Measurements from ENCODE around the gene OSM. TPM values are rescaled to one million over a fixed set of nuclear protein-coding genes. Genes with fewer than 3 reads are reported as not detected.

OSM gene
- total RNA-seq = 88.9 TPM

DNA sequence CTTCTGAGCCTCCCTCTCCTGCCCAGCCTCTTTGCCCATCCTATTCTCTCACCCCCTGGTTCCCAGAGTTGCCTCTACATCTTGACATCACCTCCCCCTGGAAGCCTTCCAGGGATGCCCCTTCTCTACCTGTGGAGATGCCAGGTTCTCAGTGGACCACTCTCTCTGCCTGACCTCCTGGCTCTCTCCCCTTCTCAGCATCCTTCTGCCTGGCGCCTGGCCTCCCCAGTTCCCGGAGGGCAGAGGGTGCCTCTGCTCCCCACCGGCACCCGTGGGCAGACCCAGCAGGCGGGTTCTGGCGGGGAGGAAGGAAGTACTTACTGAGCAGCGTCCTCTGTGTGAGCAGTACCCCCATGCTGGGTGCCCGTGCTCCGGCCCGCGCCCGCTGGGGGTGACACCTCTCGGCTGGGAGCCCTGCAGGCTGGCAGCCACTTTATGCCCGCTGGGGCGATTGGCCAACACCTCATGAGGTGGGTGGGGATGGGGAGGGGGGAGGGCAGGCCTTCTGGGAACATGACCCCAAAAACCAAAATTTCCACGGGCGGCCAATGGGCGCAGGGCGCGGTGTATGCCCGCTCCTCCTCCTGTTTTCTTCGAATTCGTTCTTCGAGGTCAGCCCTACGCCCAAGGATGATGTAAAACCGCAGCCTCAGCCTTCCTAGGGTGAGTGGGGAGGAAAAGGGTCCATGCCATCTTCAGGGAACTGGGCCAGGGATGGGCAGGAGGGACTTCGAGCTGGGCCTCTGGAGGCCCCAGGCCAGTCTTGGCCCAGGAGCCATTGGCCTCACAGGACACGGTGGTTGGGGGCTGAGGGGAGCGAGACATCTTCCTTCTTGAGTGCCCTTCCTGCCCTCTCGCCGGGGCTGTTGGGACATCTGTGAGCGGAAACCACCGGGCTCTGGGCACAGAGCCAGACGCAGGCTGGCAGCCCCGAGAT is at the start of gene OSM:
Gene OSM, minus strand, starts transcription at position 407 of the 937 bp plus-strand sequence. Its CDS starts 52 bp downstream, at position 355.
- DNase-seq (ENCODE audit: low read depth in 2 of 3, low spot score in 2 of 3) = peak in 2 of 3 donors; percentile 98 to 99

DNA sequence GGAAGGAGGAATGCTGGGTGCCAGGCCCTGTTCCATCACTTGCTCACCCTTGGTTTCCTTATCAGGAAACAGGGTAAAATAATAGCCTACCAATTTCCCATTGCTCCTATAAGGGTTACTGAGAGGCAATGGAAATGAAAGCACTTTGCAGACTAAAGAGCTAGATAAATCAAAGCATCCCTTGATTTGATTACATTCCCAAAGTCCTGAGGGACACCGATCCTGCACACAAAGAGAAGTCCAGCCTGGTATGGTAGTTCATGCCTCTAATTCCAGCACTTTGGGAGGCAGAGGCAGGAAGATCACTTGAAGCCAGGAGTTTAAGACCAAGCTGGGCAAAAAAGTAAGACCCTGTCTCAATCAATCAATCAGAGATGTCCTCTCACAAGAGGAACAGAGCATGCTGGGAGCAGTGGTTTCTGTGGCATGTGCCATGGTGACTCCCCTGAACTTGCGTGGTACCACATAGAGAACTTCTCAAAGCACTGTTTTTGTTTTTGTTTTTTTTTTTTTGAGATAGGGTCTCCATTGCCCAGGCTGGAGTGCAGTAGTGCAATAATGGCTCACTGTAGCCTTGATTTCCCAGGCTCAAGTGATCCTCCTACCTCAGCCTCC is 49.4 kb upstream of the OSM start:
- no peak for DNase-seq (ENCODE audit: low read depth in 2 of 3, low spot score in 2 of 3)

DNA sequence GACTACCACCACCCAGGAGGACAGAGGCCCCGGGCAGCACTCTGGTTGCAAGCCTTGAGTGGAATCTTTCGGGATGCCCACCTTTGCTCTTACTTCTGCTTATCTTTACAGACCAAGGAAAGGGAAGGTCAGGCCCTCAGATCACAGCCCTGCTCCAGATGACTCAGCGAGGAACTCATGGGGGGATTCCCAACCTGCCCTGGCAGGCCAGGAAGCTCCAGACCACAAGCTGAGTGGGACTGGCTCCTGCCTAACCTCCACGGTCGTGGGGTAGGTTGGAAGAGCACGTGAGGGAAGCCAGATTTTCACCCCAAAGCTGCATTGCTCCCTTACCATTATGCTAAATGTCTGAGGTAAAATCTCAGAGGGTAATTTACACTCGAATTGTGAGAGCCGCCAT is 48.3 kb upstream of the OSM start:
- DNase-seq (ENCODE audit: low read depth in 2 of 3, low spot score in 2 of 3) = peak in 2 of 3 donors; percentile 80 to 91

DNA sequence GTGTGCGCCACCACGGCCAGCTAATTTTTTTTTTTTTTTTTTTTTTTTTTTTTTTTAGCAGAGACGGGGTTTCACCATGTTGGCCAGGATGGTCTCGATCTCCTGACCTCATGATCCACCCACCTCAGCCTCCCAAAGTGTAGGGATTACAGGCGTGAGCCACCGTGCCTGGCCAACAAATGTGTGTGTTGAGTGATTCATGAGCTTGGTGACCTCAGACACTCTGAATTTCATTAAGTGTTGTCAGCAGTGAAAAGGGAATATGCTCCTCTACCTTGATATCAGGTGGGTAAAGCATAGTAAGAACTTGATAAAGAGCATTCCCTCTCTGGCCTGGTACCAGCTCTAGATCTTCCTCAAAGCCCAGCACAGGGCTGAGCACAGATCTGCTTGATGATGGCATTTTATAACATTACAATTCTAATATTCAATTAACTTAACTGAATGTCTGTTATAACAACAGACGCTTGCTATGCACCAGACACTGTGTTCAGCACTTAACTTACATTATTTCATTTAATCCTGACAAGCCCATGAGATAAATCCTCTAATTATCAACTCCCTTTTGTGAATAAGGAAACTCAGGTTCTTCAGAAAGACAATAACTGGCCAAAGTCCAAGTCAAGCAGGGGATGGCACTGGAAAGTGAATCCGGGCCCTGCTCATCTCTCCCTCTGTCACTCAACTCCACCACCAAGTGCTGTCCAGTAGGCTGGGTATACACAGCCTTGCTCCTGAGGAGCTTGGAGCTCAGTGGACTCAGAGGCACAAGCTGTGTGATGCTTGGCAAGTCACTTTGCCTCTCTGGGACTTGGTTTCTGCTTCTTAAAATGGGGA is 47.1 kb upstream of the OSM start:
- DNase-seq (ENCODE audit: low read depth in 2 of 3, low spot score in 2 of 3) = no peak

DNA sequence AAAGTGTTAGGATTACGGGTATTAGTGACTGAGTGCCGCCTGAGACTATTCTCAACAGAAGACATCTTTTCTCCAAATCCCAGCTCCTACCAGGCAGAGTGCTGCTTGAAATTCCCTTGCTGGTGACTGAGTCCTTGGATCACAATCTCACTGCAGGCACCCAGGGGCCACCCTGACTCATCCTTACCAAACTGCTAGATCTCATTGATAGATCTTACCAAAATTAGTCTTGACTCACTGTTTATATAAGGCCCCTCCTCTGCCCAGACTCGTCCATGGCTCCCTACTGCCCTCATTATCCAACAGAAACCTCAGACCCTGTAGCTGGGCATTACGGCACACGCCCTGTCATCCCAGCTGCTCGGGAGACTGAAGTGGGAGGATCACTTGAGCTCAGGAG is 45.4 kb upstream of the OSM start:
- no peak for DNase-seq (ENCODE audit: low read depth in 2 of 3, low spot score in 2 of 3)

DNA sequence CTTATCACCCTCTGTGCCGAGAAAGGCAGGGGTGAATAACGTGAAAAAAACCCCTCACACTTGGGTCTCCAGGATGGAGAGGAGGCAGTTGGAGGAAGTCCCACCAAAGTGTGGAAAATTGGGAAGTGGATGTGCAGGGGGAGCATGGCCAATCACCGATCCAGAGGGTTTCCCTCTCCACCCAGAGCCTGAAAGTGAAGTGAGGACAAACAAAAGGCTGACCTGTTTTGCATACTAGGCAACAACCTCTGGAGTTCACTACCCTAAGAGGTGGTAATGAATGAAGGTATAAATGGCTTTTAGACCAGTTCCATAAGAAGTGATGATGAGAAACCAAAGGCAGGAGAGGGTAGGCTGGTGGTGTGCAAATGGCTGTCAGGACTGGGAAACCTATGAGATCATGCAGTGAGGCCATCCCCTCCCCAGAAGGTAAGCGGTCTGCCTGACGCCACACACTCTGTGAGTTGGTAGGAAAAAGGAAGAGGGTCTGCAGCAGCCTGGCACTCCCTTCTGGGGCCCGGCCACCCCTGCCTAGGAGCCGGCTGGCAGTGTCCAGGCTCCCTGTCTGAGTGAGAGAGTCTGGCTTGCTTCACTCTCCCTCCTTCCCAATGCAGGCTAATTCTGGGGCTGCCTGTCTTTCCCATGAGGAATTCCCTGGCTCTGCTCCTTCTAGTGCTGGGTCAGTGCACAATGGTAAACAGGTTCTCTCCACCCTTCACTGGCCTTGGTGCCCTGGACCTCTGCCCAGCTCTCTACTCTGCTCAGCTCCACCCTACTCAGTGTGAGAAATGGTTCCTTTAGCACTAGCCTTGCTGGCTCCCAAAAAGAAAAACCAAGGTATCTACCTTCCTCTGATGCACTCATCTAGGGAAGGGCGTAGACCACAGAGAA is 44.5 kb upstream of the OSM start:
- DNase-seq (ENCODE audit: low read depth in 2 of 3, low spot score in 2 of 3) = no peak

DNA sequence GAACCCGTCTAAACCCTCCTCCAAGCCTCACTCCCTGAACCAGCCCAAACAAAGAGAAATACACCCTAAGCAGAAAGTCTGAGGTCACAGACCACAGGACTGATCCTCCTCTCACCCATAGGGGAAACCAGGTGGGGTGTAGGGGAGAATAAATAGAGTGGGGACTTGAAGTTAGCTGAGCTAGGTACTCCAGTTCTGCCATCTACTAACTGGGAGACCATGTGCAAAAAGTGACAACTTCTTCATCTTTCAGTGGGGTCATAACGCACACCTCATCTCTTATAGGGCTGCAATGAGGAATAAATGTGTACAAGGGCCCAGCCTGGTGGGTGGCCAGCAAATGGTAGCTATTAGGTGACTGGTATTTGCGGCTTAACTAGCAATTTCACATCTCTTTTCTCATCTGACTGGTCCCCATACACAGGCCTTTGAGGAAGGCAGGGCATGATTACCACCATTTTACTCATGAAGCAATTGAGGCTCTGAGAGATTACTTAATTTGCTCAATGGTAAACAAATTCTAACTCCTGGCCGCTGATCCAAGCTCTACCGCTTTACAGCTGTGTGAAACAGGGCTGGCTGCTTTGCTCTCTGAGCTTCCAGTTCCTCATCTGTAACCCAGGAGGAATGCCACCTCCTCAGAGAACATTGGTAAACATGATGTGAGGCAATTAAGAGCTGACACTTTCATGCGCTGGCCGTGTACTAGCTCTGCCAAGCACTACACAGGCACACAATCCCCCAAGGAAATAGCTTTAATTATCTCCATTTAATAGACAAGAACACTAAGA is 43.5 kb upstream of the OSM start:
- no peak for DNase-seq (ENCODE audit: low read depth in 2 of 3, low spot score in 2 of 3)

DNA sequence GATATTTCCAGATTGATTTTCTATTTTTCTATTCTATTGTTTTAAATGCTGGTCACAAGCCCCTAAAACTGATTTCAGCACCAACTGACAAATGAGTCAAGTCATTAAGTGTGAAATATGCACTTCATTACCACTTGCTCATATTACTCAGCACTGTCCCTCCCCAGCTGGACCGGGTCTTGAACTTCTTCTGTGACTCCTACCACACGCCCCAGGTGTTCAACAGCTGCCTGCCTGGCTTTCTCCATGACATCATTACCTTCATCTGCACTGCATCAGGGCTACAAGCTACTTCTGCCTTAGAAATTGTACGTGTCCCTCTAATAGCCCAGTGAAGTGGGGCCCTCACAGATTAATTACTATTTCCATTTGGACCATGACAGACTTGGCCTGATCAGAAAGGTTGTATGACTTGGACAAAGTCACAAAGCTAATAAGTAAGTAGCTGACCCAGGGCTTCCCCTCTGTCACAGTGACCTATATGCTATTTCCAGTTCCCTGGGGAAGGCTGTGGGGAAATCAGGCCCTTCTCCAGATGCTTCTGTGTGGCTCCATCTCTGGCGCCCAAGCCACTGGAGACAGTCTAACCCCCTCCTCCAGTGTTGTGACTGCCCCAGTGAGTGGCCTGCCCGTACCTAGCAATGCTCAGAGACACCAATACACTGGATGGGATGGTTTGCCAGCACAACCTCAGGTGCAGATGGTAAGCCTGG is 42.0 kb upstream of the OSM start:
- DNase-seq (ENCODE audit: low read depth in 2 of 3, low spot score in 2 of 3) = peak in 1 of 3 donors; percentile 47

DNA sequence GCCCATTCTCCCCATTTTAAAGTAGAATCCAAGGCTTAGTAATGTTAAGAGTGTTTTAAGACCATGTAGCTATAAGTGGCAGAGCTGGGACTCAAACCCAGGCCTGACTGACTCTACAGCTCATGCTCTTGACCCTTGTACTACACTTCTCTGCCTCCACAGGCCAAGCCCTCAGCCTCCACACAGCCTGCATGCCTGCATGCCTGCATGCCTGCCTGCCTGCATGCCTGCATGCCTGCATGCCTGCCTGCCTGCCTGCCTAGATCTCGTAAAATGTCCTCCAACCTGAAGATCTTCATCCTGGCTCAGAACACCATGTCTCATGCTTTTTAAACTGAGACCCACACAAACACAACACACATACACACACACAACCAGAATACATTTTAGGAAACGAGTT is 41.4 kb upstream of the OSM start:
- DNase-seq (ENCODE audit: low read depth in 2 of 3, low spot score in 2 of 3) = no peak

DNA sequence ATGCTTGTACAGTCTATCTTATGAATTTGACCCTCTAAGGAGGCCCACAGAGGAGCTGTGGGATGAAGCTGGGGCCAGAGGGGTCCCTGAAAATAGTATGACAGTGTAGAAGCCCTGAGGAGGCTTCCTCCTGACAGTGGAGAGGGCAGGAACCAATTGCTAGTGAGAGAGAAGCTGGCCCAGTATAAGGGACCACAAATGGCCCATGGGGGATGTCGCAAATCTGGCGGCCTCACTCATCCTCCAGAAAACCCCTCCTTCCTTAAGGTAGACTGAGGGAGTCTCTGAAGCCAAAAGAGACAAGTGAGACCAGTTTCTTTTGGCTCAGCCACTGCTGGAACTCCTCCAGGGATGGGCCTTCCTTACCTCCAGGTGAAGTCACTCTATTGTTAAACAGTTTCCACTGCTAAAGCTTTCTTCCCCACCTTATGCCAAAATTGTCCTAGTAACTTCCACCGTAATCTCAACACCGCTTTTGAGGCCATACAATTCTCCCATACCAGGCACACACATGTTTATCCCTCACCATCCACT is 40.5 kb upstream of the OSM start:
- DNase-seq (ENCODE audit: low read depth in 2 of 3, low spot score in 2 of 3) = no peak

DNA sequence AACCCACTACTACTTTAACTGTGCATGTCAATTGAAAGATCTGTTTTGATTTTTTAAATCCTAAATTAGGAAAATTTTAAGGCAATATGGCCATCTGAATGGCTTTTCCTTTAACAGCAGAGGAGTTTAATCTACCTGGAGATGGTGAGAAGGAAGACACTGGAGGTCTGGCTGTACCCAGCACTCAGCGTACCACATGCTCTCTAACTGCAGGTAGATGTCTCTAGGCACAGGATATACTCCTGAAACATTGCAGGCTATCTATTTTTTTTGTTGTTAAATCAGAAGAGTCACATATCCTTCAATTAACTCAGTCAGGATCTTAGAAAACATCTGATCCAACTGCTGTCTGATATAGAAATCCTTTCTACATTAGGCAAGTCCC is 40.0 kb upstream of the OSM start:
- no peak for DNase-seq (ENCODE audit: low read depth in 2 of 3, low spot score in 2 of 3)

DNA sequence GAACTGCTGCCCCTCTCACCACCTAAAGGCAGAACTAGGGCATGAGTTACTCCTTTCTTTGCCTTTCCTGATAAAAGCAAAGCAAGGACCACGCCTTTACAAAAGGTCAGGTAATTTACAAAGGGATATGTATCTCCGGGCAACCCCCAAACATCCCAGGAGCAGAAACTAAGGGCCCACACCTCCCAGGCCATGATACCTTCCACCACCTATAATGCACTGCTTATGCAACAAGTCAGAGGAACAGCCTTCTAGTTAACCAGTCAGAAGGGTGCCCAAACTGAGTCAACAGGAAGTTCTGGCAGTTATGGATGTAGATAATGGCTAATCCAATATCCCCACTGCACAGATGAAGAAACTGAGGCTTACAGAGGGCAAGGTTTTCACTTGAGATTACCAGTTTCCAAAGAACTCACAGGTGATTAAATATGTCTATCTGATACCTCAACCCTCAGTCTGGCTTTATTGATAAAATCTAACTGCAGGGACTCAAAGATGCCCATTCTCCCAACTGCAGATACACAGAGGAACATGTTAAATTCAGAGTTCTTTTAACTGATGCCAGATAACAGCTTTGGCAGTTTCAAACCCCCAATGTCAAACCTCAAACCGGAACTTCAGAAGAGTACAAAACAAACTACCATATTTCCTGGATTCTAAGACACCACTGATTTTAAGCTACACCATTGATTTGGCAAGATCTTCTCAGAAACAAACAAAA is 39.4 kb upstream of the OSM start:
- peak in 2 of 3 donors; percentile 53 to 79 for DNase-seq (ENCODE audit: low read depth in 2 of 3, low spot score in 2 of 3)

DNA sequence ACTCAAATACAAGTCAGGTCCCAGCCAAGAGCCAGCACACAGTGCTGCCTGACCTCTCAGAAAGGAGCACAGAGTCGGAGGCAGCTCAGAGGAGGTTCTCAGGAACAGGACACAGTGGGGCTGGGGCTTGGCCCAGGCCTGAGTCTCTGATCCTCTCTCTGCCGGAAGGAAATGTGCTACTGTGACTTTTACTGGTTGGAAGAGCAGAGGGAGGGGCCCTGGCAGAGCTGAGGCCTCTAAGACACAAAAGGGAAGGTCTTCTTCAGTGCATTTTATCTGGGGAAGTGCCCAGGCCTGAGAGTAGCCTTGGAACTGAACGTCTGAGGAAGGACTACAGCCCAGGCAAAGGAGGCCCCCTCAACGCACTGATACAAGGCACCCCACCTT is 38.9 kb upstream of the OSM start:
- DNase-seq (ENCODE audit: low read depth in 2 of 3, low spot score in 2 of 3) = peak in 1 of 3 donors; percentile 45

DNA sequence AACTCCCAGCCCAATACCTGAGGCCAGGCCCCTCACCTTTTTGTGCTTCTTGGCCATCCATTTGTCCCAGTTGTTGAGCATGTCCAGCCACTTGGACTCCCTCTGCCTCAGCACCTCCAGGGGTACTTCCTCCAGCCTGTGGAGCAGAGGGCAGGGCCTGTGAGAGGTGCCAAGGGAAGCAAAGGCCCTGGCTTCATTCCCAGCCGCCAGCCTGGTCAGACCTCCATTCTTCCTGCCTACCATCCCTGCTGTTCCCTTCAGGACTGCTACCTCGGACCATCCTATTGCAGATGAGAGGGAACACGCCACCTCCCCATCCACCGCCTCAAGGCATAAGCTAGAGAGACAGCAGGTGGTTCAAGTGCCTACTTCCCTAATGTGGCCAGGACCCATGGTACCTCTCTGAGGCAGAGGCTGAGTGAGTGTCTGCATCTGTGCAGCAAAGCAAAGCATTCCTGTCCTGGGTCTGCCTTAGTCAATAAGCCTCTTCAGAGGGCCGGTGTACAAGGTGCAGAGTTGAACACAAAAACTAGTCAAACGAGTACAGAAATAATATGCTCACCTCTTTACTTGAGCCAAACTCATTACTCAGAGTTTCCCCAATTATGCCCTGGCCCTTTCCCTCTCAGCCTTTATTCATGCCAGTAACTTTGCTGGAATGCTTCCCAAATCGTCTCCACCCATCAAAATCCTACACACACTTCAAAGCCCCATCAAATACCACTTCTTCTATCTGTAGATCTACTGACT is 38.0 kb upstream of the OSM start:
- peak in 1 of 3 donors; percentile 55 for DNase-seq (ENCODE audit: low read depth in 2 of 3, low spot score in 2 of 3)

DNA sequence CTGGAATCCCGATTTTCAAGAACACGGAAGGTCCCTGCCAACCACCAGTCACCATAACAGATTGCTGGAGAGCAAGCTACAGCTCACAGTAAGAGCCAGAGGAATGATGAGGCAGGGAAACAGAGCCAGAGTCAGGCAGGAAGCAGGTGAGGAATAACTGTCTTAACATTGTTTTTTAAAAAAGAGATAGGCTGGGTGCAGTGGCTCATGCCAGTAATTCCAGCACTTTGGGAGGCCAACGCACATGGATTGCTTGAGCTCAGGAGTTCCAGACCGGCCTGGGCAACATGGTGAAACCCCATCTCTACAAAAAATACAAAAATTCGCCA is 36.1 kb upstream of the OSM start:
- DNase-seq (ENCODE audit: low read depth in 2 of 3, low spot score in 2 of 3) = no peak

DNA sequence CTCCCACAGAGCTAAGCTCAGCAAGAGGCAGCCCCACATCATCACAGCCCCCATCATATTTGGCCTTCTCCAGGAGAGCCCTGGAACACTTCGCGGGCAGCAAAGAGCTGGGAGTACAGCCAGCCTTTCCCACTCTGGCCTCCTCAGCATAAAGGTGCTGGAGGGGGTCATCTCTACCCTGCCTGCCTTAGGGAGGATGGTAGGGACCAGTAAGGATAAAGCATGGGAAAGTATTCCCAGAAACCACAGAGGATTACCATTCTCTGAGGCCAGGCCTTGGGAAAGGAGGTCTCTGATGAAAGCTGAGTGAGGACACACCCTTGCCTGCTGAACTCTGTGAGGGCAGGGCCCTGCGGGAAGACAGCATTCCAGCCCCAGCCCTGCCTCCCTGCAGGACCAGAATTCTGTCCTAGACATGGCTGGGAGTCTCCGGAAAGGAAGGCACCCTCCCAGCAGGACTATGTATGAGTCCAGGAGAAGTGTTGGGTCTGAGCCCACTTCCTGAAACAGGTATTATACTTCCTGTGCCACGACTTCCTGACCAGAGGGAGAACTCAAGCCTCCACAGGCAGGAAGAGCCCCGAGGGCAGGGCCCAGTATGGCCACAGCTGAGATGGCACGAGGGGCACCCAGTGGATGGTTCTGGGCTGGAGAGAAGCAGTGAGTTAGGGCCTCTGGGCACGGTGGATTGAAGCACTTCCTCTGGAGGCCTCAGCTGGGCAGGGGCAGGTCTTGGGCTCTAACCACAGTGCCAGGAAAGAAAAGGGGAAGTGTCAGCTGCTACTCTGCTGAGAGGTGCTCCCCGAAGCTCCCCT is 35.6 kb upstream of the OSM start:
- DNase-seq (ENCODE audit: low read depth in 2 of 3, low spot score in 2 of 3) = peak in 2 of 3 donors; percentile 72 to 87
